ENCODE measurements around the gene DNAJC27.

Gene DNAJC27

GRCh38 chr2:24970483-24971285 lies 1.1 kb downstream of the DNAJC27 start:
- DNase-seq (ENCODE audit: low read depth in 2 of 3, low spot score in 2 of 3) = peak in 1 of 3 experiments; percentile 3

GRCh38 chr2:24969784-24970183 lies 2.0 kb downstream of the DNAJC27 start:
- DNase-seq (ENCODE audit: low read depth in 2 of 3, low spot score in 2 of 3) = no peak

- DNase-seq (ENCODE audit: low read depth in 2 of 3, low spot score in 2 of 3) = no peak
Measured at GRCh38 chr2:24961903-24962302, 9.9 kb downstream of the DNAJC27 start.

GRCh38 chr2:24959761-24960160 lies 12.0 kb downstream of the DNAJC27 start:
- no peak for DNase-seq (ENCODE audit: low read depth in 2 of 3, low spot score in 2 of 3)

- no peak for DNase-seq (ENCODE audit: low read depth in 2 of 3, low spot score in 2 of 3)
Measured at GRCh38 chr2:24958411-24958935, 13.3 kb downstream of the DNAJC27 start.

- no peak for DNase-seq (ENCODE audit: low read depth in 2 of 3, low spot score in 2 of 3)
Measured at GRCh38 chr2:24957976-24958375, 13.8 kb downstream of the DNAJC27 start.

GRCh38 chr2:24957221-24957620 lies 14.5 kb downstream of the DNAJC27 start:
- DNase-seq (ENCODE audit: low read depth in 2 of 3, low spot score in 2 of 3) = no peak

- DNase-seq (ENCODE audit: low read depth in 2 of 3, low spot score in 2 of 3) = no peak
Measured at GRCh38 chr2:24955921-24956320, 15.8 kb downstream of the DNAJC27 start.

GRCh38 chr2:24955232-24955631 lies 16.5 kb downstream of the DNAJC27 start:
- no peak for DNase-seq (ENCODE audit: low read depth in 2 of 3, low spot score in 2 of 3)

- DNase-seq (ENCODE audit: low read depth in 2 of 3, low spot score in 2 of 3) = no peak
Measured at GRCh38 chr2:24950102-24950501, 21.7 kb downstream of the DNAJC27 start.

- no peak for DNase-seq (ENCODE audit: low read depth in 2 of 3, low spot score in 2 of 3)
Measured at GRCh38 chr2:24948506-24948905, 23.2 kb downstream of the DNAJC27 start.

- DNase-seq (ENCODE audit: low read depth in 2 of 3, low spot score in 2 of 3) = no peak
Measured at GRCh38 chr2:24947561-24948157, 24.1 kb downstream of the DNAJC27 start.

GRCh38 chr2:24945907-24946306 lies 25.8 kb downstream of the DNAJC27 start:
- no peak for DNase-seq (ENCODE audit: low read depth in 2 of 3, low spot score in 2 of 3)

- DNase-seq (ENCODE audit: low read depth in 2 of 3, low spot score in 2 of 3) = no peak
Measured at GRCh38 chr2:24943427-24944053, 28.2 kb downstream of the DNAJC27 start.

- no peak for DNase-seq (ENCODE audit: low read depth in 2 of 3, low spot score in 2 of 3)
Measured at GRCh38 chr2:24939353-24939752, 32.4 kb downstream of the DNAJC27 start.

GRCh38 chr2:24937236-24937635 lies 34.5 kb downstream of the DNAJC27 start:
- DNase-seq (ENCODE audit: low read depth in 2 of 3, low spot score in 2 of 3) = no peak

- DNase-seq (ENCODE audit: low read depth in 2 of 3, low spot score in 2 of 3) = no peak
Measured at GRCh38 chr2:24935145-24935544, 36.6 kb downstream of the DNAJC27 start.

GRCh38 chr2:24932715-24933114 lies 39.0 kb downstream of the DNAJC27 start:
- DNase-seq (ENCODE audit: low read depth in 2 of 3, low spot score in 2 of 3) = no peak

GRCh38 chr2:24930768-24931167 lies 41.0 kb downstream of the DNAJC27 start:
- DNase-seq (ENCODE audit: low read depth in 2 of 3, low spot score in 2 of 3) = peak in 1 of 3 experiments; percentile 19

GRCh38 chr2:24929230-24929629 lies 42.5 kb downstream of the DNAJC27 start:
- no peak for DNase-seq (ENCODE audit: low read depth in 2 of 3, low spot score in 2 of 3)

- DNase-seq (ENCODE audit: low read depth in 2 of 3, low spot score in 2 of 3) = no peak
Measured at GRCh38 chr2:24928036-24928435, 43.7 kb downstream of the DNAJC27 start.

All from activated CD8-positive, alpha-beta memory T cell treated with anti-CD3 and anti-CD28 coated beads for 48 hours (primary cell).